DND-41 (cell line): Measurements from ENCODE around the gene ATG12.

Experiments used
- ATAC-seq: fragments of 200-7000 bp; cut with Tn5 transposase; 3 replicates; pipeline ENCODE4 v1.9.1; 2021; ENCODE audit warnings: low read depth; ENCODE audit not compliant: insufficient read depth
- DNase-seq: peaks from one replicate; pipeline ENCODE4 v3.0.0-alpha.2; 2020
- H2AFZ ChIP-seq: 2 replicates; pipeline ENCODE4 v1.6.0; 2012; ENCODE audit warnings: low read depth, low read length
- H3K27ac ChIP-seq: 2 replicates; pipeline ENCODE4 v1.5.1; 2012; ENCODE audit warnings: low read length, inconsistent platforms
- H3K27me3 ChIP-seq: fragments of 200-600 bp; sonication (generic); 2 replicates; pipeline ENCODE4 v1.6.0; 2012; ENCODE audit warnings: low read length, mild to moderate bottlenecking, inconsistent platforms; ENCODE audit not compliant: insufficient read depth, poor library complexity
- H3K36me3 ChIP-seq: 2 replicates; pipeline ENCODE4 v1.5.1; 2012; ENCODE audit warnings: low read length, inconsistent platforms; ENCODE audit not compliant: insufficient read depth
- H3K4me1 ChIP-seq: 2 replicates; pipeline ENCODE4 v1.5.1; 2012; ENCODE audit warnings: mild to moderate bottlenecking, low read length; ENCODE audit not compliant: insufficient read depth
- H3K4me2 ChIP-seq: 2 replicates; pipeline ENCODE4 v1.6.0; 2012; ENCODE audit warnings: mild to moderate bottlenecking, moderate library complexity, low read length, inconsistent platforms; ENCODE audit not compliant: insufficient read depth
- H3K4me3 ChIP-seq, 2 experiments: fragments of 200-600 bp in 1 of 2; shearing (Covaris generic) in 1 of 2; 2 replicates each; pipeline ENCODE4 v1.5.1; 2012 to 2016; ENCODE audit warnings: inconsistent platforms in 2 of 2, low read length in 2 of 2, mild to moderate bottlenecking in 2 of 2, low read depth in 1 of 2, moderate library complexity in 1 of 2
- H3K79me2 ChIP-seq: 2 replicates; pipeline ENCODE4 v1.6.0; 2012; ENCODE audit warnings: low read length, inconsistent platforms; ENCODE audit not compliant: insufficient read depth
- H3K9ac ChIP-seq: 2 replicates; pipeline ENCODE4 v1.6.0; 2012; ENCODE audit warnings: low read depth, mild to moderate bottlenecking, inconsistent platforms, low read length, moderate library complexity
- H3K9me3 ChIP-seq: 2 replicates; pipeline ENCODE4 v1.5.1; 2012; ENCODE audit warnings: low read length, moderate library complexity, mild to moderate bottlenecking, inconsistent platforms; ENCODE audit not compliant: insufficient read depth, severe bottlenecking
- H4K20me1 ChIP-seq: 2 replicates; pipeline ENCODE4 v1.6.0; 2012; ENCODE audit warnings: low read length; ENCODE audit not compliant: insufficient read depth
- EZH2 ChIP-seq: IDR thresholded peaks from 3 replicates; pipeline ENCODE4 v1.6.1; 2012; ENCODE audit warnings: borderline replicate concordance, low read depth, mild to moderate bottlenecking, moderate library complexity, low read length, inconsistent platforms; ENCODE audit not compliant: severe bottlenecking
- TF ChIP-seq, protein P1 (sequence below): IDR thresholded peaks from 2 replicates; pipeline ENCODE4 v1.5.1; 2012; ENCODE audit warnings: borderline replicate concordance, low read length, moderate library complexity, mild to moderate bottlenecking; ENCODE audit not compliant: poor library complexity, severe bottlenecking; ENCODE audit errors: extremely low read depth

Gene ATG12

DNA sequence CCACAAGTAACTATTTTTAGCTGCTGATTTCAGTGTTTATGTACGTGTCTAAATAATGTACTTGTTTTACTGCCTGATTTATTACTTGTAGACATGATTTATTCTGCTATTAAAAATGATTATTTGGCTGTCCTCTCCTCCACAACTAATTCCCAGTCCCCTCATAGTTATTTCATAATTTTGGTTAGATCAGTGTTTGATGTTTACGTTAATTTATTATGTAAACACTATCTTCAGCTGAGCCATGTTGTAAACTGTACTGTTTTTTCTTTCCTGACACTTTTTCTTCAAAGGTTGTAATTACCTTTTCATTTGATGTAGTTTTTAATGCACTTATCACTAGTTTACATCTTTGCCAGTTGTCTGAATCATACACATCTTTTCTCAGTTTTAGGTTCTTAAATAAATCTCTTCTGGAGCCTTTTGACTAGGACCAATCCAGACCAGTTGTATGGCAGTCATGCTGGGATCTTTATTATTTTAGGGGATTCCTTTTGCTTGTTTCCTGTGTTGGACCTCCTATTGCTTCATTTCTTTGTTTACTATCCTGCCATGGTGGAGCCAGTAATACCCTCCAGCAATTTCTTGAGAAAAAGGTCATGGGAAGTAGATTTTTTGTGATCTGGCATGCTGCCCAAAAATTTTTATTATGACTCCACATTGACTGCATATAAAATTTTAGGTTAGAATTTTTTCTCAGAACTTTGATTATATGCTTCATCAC is 16.4 kb upstream of the ATG12 start:
- ATAC-seq (no peak), DNase-seq (no peak)
- H3K79me2 ChIP-seq, result peaks cover 75% of the 10 kb centered on the region
- H3K9ac ChIP-seq, result no peak overlapping the region
- peaks cover 8% of the 10 kb centered on the region; the same call in 1 of the 2 replicates for H4K20me1 ChIP-seq
- TF ChIP-seq, protein P1, sequence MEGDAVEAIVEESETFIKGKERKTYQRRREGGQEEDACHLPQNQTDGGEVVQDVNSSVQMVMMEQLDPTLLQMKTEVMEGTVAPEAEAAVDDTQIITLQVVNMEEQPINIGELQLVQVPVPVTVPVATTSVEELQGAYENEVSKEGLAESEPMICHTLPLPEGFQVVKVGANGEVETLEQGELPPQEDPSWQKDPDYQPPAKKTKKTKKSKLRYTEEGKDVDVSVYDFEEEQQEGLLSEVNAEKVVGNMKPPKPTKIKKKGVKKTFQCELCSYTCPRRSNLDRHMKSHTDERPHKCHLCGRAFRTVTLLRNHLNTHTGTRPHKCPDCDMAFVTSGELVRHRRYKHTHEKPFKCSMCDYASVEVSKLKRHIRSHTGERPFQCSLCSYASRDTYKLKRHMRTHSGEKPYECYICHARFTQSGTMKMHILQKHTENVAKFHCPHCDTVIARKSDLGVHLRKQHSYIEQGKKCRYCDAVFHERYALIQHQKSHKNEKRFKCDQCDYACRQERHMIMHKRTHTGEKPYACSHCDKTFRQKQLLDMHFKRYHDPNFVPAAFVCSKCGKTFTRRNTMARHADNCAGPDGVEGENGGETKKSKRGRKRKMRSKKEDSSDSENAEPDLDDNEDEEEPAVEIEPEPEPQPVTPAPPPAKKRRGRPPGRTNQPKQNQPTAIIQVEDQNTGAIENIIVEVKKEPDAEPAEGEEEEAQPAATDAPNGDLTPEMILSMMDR, result no peak
- TF ChIP-seq EZH2, result no peak
- H3K4me1 ChIP-seq, result no peaks in the 10 kb centered on the region
- H3K9me3 ChIP-seq, result no peaks in the 10 kb centered on the region
- H3K4me2 ChIP-seq, result no peak overlapping the region
- no peak overlapping the region for H3K4me3 ChIP-seq
- no peaks in the 10 kb centered on the region for H3K27me3 ChIP-seq
- no peak overlapping the region for H2AFZ ChIP-seq
- H3K36me3 ChIP-seq, result no peaks in the 10 kb centered on the region
- no peak overlapping the region for H3K27ac ChIP-seq

DNA sequence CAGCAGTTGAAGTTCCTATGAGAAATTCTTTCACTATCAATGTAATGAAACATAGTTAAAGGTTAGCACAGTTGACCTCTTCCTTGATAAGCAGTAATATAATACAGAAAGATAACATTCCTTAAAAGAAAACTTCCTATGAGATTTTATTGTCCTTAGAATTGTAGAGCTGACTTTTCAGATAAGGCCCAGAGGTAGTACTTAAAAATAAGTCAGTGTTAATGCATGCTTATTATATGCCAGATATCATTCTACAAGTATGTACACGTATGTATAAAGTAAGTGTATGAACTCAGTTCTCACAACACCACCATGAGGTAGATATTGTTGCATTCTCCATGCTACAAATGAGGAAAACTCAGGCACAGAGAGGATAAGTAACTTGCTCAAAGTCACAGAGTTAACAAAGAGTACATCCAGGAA is 15.7 kb upstream of the ATG12 start:
- Histone ChIP-seq H3K9me3 (no peaks in the 10 kb centered on the region), H3K79me2 (peaks cover 70% of the 10 kb centered on the region), H4K20me1 (peaks cover 8% of the 10 kb centered on the region; the same call in 1 of the 2 replicates), H3K36me3 (no peaks in the 10 kb centered on the region), H3K4me3 (no peak overlapping the region), H2AFZ (no peak overlapping the region), H3K27ac (no peak overlapping the region), H3K9ac (no peak overlapping the region), H3K27me3 (no peaks in the 10 kb centered on the region), H3K4me1 (no peaks in the 10 kb centered on the region), H3K4me2 (no peak overlapping the region)
- TF ChIP-seq, protein P1, result no peak
- TF ChIP-seq EZH2, result no peak
- DNase-seq (no peak), ATAC-seq (no peak)

DNA sequence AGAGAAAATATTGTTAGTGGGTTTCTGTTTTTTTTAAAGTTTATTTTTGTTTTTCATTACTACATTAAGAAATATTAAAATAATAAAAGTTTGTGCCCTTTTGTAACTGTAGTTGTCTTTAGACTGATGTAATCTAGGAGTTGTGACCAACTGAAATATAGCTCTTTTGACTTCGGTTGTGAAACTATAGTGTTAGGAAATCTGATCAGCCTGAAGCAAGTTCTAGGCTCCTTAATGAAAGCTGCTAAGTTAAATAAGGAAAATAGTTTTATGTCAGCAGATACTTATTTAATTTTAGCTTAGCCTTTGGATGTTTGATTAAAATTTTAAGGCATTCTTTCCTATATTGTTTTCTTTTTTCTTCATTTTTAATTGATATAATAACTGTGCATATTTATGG is 14.6 kb upstream of the ATG12 start:
- DNase-seq (no peak), ATAC-seq (no peak)
- TF ChIP-seq EZH2, result no peak
- TF ChIP-seq, protein P1, result no peak
- no peaks in the 10 kb centered on the region for H3K9me3 ChIP-seq
- no peak overlapping the region for H3K9ac ChIP-seq
- H3K27me3 ChIP-seq, result no peaks in the 10 kb centered on the region
- peaks cover 69% of the 10 kb centered on the region for H3K79me2 ChIP-seq
- H3K27ac ChIP-seq, result no peak overlapping the region
- H3K4me1 ChIP-seq, result no peaks in the 10 kb centered on the region
- no peak overlapping the region for H3K4me2 ChIP-seq
- H4K20me1 ChIP-seq, result peaks cover 8% of the 10 kb centered on the region; the same call in 1 of the 2 replicates
- no peak overlapping the region for H3K4me3 ChIP-seq
- no peaks in the 10 kb centered on the region for H3K36me3 ChIP-seq
- no peak overlapping the region for H2AFZ ChIP-seq

DNA sequence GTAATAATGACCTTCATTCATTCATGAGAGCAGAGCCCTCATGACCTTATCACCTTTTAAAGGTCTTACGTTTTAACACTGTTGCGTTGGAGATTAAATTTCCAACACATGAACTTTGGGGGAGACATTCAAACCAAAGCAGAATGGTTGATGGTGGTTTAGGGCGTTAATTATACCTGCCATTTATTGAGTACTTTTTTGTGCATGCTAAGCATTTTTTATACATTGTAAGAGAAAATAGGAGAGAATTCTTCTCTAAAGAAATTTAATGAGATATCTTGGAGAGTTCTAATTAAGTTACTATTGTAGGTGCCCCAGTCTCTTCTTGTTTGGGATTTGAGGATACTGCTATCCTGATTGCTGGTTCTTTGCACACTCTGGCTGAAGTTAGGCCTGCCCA is 12.8 kb upstream of the ATG12 start:
- DNase-seq (no peak), ATAC-seq (no peak)
- Histone ChIP-seq H3K9ac (no peak overlapping the region), H3K36me3 (no peaks in the 10 kb centered on the region), H3K79me2 (peaks cover 73% of the 10 kb centered on the region), H3K4me2 (no peak overlapping the region), H3K27me3 (no peaks in the 10 kb centered on the region), H2AFZ (no peak overlapping the region), H3K9me3 (no peaks in the 10 kb centered on the region), H4K20me1 (peaks cover 14% of the 10 kb centered on the region), H3K4me1 (no peaks in the 10 kb centered on the region), H3K4me3 (no peak overlapping the region), H3K27ac (no peak overlapping the region)
- TF ChIP-seq EZH2, result no peak
- TF ChIP-seq, protein P1, result no peak
